HG03575 (cell line): ENCODE results near the gene CHST11.

ENCODE experiments used
- ATAC-seq: cut with Tn5 transposase; IDR thresholded peaks from one replicate; pipeline ENCODE4 v1.9.1; 2021; ENCODE audit not compliant: unreplicated experiment, insufficient number of reproducible peaks, low FRiP score; ENCODE audit errors: extremely low read depth

The CHST11 gene

DNA sequence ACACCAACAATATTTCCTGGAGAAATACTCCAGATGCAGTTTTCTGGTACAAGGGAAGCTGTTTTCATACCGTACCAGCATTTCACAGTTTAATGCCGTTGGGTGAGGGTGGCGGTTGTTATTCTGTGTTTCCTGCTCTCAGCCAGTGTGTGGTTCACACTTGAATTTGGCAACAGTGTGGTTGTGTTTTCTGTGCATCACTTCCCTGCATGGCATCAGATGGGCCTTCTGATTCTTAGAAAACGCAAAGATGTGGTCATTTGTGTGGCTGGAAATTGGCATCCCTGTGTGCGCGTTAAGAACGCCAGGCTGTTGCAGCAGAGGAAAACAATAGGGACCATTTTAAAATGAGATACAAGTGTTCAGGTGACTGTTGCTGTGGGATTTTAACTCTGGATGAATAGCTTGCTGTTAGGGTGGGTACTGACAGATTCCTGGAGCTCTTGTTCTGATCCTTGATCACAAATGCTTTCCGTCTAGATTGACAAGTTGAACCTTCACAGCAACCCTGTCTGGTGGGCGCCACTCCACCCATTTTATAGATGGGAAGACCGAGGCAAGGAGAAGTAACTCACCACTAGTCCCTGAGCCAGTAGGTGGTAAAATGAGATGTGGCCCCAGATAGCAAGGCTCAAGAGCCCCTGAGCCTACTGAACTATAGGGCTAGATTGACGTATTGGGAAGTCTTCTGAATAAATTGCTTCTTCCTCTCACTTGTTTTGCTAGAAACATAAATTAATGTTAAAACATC, 231.2 kb downstream of the CHST11 start:
- no peak for ATAC-seq

- no peak for ATAC-seq
Observed at GRCh38 chr12:104689635-104690034, 232.9 kb downstream of the CHST11 start.

- no peak for ATAC-seq
Observed at GRCh38 chr12:104691721-104692556, 235.2 kb downstream of the CHST11 start.

DNA sequence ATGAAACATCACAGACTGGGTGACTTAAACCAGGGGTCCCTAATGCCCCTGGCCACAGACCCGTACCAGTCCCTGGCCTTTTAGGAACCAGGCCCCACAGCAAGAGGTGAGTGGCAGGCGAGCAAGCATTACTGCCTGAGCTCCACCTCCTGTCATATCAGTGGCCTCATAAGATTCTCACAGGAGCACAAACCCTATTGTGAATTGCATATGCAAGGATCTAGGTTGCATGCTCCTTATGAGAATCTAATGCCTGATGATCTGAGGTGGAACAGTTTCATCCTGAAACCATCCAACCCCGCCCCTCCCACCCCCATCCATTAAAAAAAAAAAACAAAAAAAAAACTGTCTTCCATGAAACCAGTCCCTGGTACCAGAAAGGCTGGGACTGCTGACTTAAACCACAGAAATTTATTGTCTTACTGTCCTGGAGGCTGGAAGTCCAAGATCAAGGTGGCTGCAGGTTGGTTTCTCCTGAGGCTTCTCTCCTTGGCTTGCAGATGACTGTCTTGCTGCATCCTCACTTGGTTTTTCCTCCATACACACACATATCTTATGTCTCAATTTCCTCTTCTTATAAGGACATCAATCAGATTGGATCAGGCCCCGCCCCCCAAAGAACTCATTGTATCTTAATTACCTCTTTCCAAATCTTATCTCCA, 235.9 kb downstream of the CHST11 start:
- ATAC-seq = no peak

DNA sequence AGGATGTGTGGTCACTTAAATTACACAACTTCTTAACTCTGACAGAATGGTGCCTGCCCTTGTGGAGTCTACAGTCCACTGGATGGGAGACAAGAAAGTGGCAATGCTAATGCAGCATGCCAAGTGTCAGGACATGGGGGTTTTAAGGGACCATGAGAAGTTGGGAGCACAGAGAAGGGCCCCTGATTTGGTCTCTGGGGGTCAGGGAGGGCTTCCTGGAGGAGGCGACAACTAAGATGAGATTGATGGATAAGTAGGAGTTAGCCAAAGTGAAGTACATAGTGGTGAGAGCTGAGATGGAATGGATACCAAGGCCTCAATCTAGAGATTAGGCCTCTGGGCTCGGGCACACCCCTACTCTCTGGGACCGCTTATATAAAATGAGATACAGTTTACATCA, 236.7 kb downstream of the CHST11 start:
- ATAC-seq = no peak

- no peak for ATAC-seq
Observed at GRCh38 chr12:104694161-104694560, 237.4 kb downstream of the CHST11 start.

GRCh38 chr12:104694711-104695110, 238.0 kb downstream of the CHST11 start:
- ATAC-seq = no peak

DNA sequence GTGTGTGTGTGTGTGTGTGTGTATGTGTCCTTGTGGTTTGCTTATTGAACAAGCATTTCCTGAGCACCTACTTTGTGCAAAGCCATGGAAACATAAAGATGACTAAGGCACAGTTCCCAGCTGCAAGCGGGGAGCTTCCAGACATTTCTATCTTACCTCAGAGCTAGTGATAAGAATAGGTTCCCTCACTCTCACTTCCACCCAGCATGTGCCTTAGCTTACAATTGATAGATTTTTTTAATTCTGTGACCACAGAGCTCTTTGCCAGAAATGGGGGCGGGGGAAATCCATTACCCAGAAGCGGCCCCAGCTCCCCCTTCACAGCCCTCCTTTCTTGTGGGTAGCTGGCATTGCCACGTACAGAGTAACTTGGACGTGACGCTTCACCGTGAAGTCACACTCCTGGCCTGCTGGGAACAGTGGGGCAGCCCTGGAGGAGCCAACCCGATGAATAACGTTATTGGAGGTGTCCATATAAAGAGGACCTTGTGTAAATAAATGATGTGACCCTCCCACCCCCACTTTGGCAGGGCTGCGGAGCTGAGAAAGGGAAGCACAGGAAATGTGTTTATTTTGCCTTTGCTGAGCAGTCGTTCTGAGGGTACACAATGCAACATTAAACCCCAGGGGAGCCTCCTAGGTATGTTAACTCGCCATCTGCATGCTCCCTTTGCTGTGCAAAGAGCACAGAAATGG, 238.9 kb downstream of the CHST11 start:
- ATAC-seq = no peak

DNA sequence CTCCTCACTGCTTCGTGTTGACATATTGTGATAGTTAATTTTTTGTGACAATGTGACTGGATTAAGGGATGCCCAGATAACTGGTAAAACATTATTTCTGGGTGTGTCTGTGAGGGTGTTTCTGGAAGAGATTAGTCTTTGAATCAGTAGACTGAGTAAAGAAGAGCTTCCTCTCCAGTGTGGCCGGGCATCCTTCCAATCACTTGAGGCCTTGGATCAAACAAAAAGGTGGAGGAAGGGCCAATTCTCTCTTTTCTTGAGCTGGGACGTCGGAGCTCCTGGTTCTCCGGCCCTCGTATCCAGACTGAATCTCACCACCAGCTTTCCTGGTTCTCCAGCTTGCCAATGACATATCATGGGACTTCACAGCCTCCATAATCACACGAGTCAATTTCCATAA, 240.4 kb downstream of the CHST11 start:
- ATAC-seq = no peak

DNA sequence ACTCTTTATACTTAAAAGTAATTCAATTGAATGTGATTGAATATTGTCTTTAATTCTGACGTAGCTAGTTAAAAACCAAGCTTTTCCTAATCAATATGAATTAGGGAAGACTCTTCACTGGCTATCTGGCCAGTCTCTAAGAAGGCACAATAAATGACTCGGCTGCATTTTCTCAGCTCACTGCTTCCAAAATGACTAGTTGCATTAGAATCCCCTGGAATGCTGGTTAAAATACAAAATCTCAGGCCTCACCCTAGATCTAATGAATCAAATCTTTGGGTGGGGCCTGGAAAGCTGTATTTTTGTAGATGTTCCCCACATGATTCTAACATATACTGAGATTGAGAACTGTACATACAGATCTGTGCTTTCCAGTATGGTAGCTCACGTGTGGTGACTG, 242.1 kb downstream of the CHST11 start:
- ATAC-seq = no peak

DNA sequence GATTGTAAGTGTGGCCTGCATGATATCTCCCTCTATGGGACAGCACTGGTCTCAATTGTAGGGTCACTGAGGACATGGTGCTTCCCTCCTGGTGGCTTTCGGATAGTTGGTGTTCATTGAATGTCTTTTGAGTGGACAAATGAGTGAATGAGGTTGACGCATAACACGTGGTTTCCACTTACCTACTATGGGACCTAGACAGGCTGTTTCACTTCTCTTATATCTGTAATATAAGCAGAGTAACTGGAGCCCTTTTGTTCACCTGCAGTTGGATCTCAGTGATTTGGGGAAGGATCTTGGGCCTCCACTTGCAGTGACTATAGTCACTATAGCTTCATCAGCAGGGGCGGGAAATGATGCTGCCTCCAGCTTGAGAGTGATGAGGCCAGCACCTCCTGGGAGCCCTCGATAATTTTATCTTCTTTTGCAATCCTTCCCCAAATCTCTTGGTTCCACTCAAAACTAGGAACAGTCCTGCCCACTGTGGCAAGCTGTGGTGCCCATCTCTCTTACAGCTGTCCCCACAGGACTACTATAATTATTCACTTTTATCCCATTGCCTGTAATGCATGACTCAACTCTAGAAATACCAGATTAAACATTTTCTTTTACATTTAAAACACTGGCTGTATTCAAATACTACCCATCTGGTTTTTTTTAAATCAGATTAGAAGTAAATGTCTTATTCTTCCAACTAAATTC, 242.9 kb downstream of the CHST11 start:
- ATAC-seq = no peak

DNA sequence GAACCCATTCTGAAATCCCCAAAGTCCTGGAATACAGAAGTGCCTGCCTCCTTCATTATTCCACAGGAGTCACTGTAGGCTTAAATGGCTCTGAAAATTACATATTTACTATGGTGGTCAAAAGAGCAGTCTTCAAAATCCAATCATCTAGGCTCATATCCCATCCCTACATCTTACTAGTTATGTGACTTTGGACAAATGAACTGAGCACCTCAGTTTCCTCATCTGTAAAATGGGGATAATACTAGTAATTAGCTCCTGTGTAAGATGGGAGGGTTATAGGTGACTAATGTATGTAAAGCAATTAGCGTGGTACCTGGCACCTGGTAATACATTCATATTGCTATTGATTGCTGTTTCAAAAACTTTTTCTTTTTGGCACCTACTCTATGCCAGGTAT, 243.6 kb downstream of the CHST11 start:
- no peak for ATAC-seq

DNA sequence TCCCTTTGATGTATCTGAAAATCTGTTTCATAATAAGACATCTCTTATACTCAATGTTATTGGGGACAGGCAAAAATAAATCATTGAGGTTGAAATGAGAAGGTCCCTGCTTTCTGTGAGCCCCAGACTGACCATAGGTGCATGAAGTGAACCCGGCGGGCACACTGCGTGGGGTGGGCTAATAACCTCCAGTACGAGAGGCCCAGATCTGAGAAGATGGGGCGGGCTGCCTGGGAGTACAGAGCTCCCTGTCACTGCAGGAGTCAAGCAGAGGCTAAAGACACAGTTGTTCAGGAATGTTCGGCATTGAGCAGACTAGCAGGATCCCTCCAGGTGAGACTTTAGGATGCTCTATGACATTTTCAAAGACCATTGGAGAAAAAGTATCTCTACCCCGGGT, 244.6 kb downstream of the CHST11 start:
- ATAC-seq = no peak

GRCh38 chr12:104701756-104702155, 245.0 kb downstream of the CHST11 start:
- no peak for ATAC-seq

GRCh38 chr12:104702565-104703139, 245.9 kb downstream of the CHST11 start:
- no peak for ATAC-seq

DNA sequence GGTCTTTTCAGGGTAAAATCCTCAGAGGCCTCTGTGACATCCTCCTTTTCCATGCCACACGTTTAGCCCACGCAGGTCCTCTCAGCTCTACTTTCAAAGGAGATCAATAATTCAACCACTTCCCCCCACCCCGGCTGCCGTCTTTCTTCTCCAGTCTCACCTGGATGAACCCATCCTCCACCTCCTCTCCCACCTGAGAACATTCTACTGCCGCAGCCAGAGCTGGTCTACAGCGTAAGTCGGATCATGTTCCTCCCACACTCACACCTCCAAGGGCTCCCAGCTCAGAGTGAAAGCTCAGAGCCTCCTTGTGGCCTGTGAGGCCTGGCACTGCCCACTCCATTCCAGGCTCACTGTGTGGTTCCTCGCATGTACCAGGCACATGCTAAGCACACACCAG, 246.6 kb downstream of the CHST11 start:
- no peak for ATAC-seq

- ATAC-seq = no peak
Observed at GRCh38 chr12:104704224-104704779, 247.6 kb downstream of the CHST11 start.

DNA sequence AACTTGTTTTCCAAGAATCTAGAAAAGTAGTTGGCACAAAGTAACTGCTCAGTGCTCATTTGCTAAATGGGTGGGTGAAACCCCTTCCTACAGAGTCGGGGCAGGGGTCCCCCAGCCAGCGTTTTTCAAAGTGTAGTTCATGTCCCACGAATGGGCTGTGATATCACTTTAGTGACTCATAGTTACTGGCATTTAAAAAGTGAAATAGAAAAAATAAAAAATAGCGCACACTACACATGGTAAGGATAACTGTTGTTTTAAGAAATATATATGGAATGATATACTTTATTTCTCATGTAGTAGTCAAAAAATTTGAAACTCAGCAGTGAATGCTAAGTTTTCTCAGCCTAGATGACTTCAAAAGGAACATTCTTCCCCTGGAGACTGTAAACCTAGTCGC, 250.4 kb downstream of the CHST11 start:
- no peak for ATAC-seq
